ENCODE data around the gene GRM2.
"Not testable (repeated sequence)": the region's sequence is repeated elsewhere in the genome, so short reads cannot be mapped to it uniquely, and the experiment has no call there.

The GRM2 gene

DNA sequence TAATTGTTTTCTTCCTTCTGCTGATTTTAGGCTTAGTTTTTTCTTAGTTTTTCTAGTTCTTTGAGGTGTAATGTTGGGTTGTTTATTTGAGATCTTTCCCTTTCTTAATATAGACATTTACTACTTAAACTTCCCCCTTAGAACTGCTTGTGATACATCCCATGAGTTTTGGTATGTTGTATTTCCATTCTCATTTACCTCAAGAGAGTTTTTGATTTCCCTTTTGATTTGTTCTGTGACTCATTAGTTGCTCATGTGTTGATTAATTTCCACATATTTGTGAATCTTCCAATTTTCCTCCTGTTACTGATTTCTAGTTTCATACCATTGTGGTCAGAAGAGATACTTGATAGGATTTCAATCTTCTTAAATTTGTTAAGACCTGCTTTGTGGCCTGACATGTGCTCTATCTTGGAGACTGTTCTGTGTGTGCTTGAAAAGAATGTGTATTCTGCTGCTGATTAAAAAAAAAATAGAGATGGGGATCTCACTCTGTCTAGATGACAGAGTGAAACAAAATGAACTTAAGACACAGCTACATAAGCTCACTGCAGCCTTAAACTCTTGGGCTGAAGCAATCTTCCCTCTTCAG, 22.3 kb downstream of the GRM2 start:
- DNase-seq = peak; percentile 29

DNA sequence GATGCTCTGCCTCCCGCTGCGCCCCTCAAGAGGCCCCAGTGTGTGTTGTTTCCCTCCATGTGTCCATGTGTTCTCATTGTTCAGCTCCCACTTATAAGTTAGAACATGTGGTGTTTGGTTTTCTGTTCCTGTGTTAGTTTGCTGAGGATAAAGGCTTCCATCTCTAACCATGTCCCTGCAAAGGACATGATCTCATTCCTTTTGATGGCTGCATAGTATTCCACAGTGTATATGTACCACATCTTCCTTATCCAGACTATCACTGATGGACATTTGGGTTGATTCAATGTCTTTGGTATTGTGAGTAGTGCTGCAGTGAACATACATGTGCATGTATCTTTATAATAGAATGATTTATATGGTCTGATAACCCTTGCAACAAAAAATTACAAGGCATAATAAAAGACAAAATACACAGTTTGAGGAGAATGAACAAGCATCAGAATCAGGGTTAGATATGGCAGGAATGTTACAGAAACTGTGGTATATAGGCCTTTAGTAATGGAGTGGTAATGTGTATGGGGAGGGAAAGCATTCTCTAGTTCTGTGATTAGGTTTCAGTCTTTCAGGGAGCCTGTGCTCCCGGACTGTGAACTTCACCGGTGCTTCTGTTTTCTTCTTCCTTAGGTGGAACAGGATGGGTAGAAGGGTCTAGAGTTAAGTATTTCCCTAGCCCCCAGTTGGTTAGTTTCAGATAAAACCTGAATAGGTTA, 27.1 kb downstream of the GRM2 start:
- DNase-seq = no peak

DNA sequence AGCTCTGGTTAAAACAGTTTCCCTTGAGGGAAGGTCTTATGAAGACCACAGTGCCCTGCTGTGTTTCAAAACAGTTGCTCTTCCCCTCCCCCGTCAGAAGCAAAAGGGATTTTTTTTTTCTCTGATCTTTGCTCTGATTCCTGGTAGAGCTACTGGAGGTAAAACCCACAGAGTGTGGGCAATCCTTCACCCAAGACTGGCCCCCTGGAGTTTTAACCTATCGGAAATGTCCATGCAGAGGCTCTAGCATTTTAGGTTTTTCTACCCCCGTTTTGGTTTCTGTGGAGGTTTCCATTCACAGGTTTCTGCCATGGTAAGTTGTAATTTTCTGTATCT, 27.7 kb downstream of the GRM2 start:
- DNase-seq = peak; percentile 51

GRCh38 chr3:51735039-51735438, 28.2 kb downstream of the GRM2 start:
- no peak for DNase-seq

DNA sequence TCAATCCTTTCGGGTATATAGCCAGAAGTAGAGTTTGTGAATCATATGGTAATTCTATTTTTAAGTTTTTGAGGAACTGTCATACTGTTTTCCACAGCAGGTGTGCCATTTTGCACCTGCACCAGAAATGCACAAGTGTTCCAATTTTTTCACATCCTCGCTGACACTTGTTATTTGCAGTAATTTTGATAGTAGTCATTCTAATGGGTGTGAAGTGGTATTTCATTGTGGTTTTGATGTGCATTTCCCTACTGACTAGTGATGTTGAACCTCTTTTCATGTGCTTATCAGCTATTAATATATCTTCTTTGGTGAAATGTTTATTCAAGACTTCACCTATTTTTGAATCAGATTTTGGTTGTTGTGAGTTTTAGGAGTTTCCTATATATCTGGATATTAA, 29.1 kb downstream of the GRM2 start:
- DNase-seq = no peak

DNA sequence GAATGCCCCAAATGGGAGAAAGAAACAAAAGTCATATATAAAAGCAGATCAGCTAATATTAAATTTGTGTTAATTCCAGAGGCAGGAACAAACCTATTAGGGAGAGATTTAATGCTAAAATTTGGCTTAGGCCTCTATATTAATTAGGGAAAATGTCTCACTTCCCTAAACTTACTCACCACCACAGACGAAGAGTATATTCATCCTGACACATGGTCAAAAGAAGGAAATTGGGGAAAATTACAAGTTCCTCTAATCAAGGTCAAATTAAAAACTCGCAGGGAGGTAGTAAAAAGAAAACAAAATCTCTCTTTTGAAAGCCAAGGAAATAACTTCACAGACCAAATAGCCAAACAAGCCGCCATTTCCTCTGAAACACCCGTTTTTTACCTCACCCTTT, 32.2 kb downstream of the GRM2 start:
- no peak for DNase-seq

- DNase-seq = not testable (repeated sequence)
Observed at GRCh38 chr3:51742320-51742719, 35.5 kb downstream of the GRM2 start.

- not testable (repeated sequence) for DNase-seq
Observed at GRCh38 chr3:51742978-51743377, 36.1 kb downstream of the GRM2 start.

DNA sequence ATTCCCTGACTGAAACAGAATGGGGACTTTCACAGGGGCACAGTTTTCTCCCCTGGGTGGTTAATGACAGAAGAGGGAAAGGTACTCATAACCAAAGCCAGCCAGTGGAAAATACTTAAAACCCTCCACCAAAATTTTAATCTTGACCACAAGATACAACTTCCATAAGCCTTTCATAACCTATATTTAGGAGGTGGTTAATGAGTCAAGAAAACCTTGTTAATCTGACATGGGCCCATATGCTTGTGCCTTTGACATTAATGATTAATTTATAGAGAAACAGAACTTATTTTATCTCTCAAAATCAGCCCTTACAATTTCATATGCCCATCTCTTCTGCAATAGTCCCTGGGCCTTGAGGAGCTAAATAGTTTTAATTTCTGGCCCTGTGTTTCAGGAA, 41.0 kb downstream of the GRM2 start:
- DNase-seq = no peak

DNA sequence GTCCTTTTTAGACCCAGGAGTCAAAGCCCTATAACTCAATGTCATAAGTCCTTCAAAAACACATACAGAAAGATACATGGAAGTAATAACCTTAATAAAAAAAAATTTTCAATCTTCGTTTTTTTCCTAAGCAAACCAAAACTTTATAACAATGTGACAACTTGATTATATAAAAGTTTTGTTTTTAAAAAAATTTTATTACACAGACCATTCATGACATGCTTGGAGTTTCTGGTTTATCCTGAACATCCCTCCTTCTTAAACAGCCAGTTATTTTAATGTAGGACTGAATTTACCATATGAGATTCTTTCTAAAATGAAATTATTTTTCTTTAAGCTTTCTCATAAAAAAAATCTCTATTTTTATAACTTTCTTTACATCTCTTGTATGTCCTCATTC, 41.5 kb downstream of the GRM2 start:
- no peak for DNase-seq

- DNase-seq = no peak
Observed at GRCh38 chr3:51750878-51751277, 44.0 kb downstream of the GRM2 start.

DNA sequence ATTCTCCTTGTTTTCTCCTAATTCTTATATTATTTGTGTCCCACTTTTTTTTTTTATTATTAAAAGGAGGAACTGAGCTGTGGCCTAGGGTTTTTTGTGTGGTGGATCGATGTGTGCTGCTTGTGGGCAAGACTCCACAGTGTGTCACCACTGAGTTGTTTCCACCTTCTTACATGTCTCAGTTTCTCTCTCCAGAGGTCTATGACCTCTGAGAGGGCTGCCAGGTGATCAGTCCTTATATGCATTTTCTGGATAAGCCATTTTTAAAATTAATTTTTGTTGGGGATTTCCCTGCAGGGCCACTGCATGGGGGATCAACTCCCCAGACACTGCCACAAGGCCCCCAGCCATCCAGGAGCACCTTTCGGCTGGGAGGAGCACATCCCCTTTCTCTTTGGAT, 44.4 kb downstream of the GRM2 start:
- no peak for DNase-seq

GRCh38 chr3:51753763-51754750, 47.2 kb downstream of the GRM2 start:
- DNase-seq = not testable (repeated sequence)

GRCh38 chr3:51759203-51759602, 52.3 kb downstream of the GRM2 start:
- no peak for DNase-seq
